Vagina (tissue), 2 donors: Measurements from ENCODE around the gene SPATA9. TPM values are rescaled to one million over a fixed set of nuclear protein-coding genes. Genes with fewer than 3 reads are reported as not detected.
"Not testable (repeated sequence)": the region's sequence is repeated elsewhere in the genome, so short reads cannot be mapped to it uniquely, and the experiment has no call there.

Experiments used
- DNase-seq, 2 donors: peaks; one replicate each; pipeline ENCODE4 v3.0.0-alpha.2; 2017; ENCODE audit errors: extremely low spot score in 2 of 2
- H3K27ac ChIP-seq: fragments of 200-600 bp; sonication (generic); one replicate; pipeline ENCODE4 v1.5.1; 2019
- H3K27me3 ChIP-seq: fragments of 200-600 bp; sonication (generic); one replicate; pipeline ENCODE4 v1.5.1; 2019
- H3K36me3 ChIP-seq, 2 donors: fragments of 200-600 bp; sonication (generic); one replicate each; pipeline ENCODE4 v1.5.1; 2017 to 2019
- H3K4me1 ChIP-seq: fragments of 200-600 bp; sonication (generic); one replicate; pipeline ENCODE4 v1.5.1; 2019
- H3K4me3 ChIP-seq, 2 donors: fragments of 200-600 bp; sonication (generic); 1 replicate in 1 of 2; 2 replicates in 1 of 2; pipeline ENCODE4 v1.5.1; 2016 to 2019
- H3K9me3 ChIP-seq: fragments of 200-600 bp; sonication (generic); one replicate; pipeline ENCODE4 v1.5.1; 2019
- POLR2A ChIP-seq, 2 donors: fragments of 450-650 bp; IDR thresholded peaks; one replicate each; pipeline ENCODE4 v1.6.1; 2017; ENCODE audit warnings: antibody characterized with exemption in 2 of 2, mild to moderate bottlenecking in 2 of 2, moderate library complexity in 2 of 2
- POLR2AphosphoS5 ChIP-seq, 2 donors: sonication (generic); formaldehyde crosslinking; IDR thresholded peaks; one replicate each; pipeline ENCODE4 v1.9.0; 2017; ENCODE audit warnings: antibody characterized with exemption in 2 of 2, mild to moderate bottlenecking in 2 of 2, low read depth in 1 of 2; ENCODE audit not compliant: insufficient read depth in 1 of 2
- intact Hi-C: fragments of 100-400 bp; cut with DNase I; formaldehyde crosslinking; loops from one replicate; pipeline ENCODE4 v1.15.1; 2023
- total RNA-seq: library from RNA; depleted of rRNA; stranded (reverse); fragments of >200 nt; gene quantifications from one replicate; pipeline ENCODE4 v1.2.3, GENCODE V29; 2016
- TF ChIP-seq, protein P1 (sequence below), 3 experiments: fragments of 450-650 bp in 2 of 3; fragments of 200-600 bp in 1 of 3; sonication (generic) in 1 of 3; IDR thresholded peaks; one replicate each; pipeline ENCODE4 v1.5.1; 2017 to 2019; ENCODE audit warnings: antibody characterized with exemption in 3 of 3, mild to moderate bottlenecking in 2 of 3, moderate library complexity in 2 of 3

SPATA9 gene
- total RNA-seq, 1 donor from 2014 or later, result not detected

DNA sequence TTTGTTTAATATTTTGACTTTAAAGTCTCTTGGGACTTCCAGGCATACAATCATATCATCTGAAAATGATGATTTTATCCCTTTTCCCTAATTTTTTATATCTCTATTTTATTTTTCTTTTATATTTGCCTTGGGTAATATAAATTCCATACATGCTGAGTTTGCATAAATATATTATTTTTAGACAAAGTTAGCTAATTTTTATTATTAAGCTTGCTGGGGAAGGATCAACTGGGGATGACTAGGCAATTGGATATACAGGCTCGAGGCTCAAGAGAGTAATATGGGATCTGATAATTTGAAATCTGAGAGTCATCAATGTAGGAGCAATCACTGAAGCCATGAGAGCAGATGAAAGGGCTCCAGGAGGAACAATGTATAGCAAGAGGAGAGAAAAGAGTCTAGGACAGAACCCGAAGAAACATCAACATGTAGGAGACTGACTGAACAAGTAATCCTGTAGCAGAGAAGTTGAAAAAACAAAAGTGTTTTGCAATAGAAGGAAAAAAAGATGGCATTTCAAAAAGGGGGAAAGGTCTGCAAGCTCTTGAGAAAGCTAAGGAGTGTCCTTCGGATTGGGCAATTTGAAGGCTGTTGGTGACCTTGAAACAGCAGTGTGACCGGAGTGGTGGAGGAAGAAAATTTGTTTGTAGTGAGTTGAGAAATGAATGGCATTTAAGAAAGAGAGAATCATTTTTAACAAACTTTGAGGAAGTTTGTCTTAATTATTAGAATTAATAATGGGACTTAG, 31.3 kb upstream of the SPATA9 start:
- Histone ChIP-seq H3K4me3 (no peak overlapping the region), H3K27me3 (no peaks in the 10 kb centered on the region), H3K4me1 (peaks cover 13% of the 10 kb centered on the region), H3K27ac (no peak overlapping the region), H3K36me3 (no peaks in the 10 kb centered on the region), H3K9me3 (no peaks in the 10 kb centered on the region)
- no peak for TF ChIP-seq POLR2AphosphoS5 (IDR thresholded peaks at IDR 0.05; ENCODE audit: insufficient read depth in 1 of 2, low read depth in 1 of 2)
- TF ChIP-seq, protein P1, sequence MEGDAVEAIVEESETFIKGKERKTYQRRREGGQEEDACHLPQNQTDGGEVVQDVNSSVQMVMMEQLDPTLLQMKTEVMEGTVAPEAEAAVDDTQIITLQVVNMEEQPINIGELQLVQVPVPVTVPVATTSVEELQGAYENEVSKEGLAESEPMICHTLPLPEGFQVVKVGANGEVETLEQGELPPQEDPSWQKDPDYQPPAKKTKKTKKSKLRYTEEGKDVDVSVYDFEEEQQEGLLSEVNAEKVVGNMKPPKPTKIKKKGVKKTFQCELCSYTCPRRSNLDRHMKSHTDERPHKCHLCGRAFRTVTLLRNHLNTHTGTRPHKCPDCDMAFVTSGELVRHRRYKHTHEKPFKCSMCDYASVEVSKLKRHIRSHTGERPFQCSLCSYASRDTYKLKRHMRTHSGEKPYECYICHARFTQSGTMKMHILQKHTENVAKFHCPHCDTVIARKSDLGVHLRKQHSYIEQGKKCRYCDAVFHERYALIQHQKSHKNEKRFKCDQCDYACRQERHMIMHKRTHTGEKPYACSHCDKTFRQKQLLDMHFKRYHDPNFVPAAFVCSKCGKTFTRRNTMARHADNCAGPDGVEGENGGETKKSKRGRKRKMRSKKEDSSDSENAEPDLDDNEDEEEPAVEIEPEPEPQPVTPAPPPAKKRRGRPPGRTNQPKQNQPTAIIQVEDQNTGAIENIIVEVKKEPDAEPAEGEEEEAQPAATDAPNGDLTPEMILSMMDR (IDR thresholded peaks at IDR 0.05), result no peak
- no peak for TF ChIP-seq POLR2A (IDR thresholded peaks at IDR 0.05)
- intact Hi-C loops, result no loop called here
- DNase-seq, result no peak

GRCh38 chr5:95713246-95713645, 30.5 kb upstream of the SPATA9 start:
- H3K36me3 ChIP-seq, H3K9me3 ChIP-seq, H3K27ac ChIP-seq, DNase-seq, intact Hi-C loops, H3K27me3 ChIP-seq, H3K4me3 ChIP-seq: not testable (repeated sequence)
- H3K4me1 ChIP-seq, result peaks cover 13% of the 10 kb centered on the region

- no peak overlapping the region for H3K27ac ChIP-seq
- intact Hi-C loops, result no loop called here
- TF ChIP-seq POLR2AphosphoS5 (IDR thresholded peaks at IDR 0.05; ENCODE audit: insufficient read depth in 1 of 2, low read depth in 1 of 2) (no peak), POLR2A (IDR thresholded peaks at IDR 0.05) (no peak)
- TF ChIP-seq, protein P1 (IDR thresholded peaks at IDR 0.05), result no peak
These were observed 29.7 kb upstream of the SPATA9 start for GRCh38 chr5:95712347-95712958.

GRCh38 chr5:95711501-95712346, 28.9 kb upstream of the SPATA9 start:
- no peak overlapping the region for H3K27ac ChIP-seq
- H3K4me1 ChIP-seq, result peaks cover 13% of the 10 kb centered on the region
- intact Hi-C loops, result no loop called here
- no peaks in the 10 kb centered on the region for H3K36me3 ChIP-seq
- TF ChIP-seq POLR2A (IDR thresholded peaks at IDR 0.05), result no peak
- TF ChIP-seq POLR2AphosphoS5 (IDR thresholded peaks at IDR 0.05; ENCODE audit: insufficient read depth in 1 of 2, low read depth in 1 of 2), result no peak
- TF ChIP-seq, protein P1 (IDR thresholded peaks at IDR 0.05), result no peak
- no peaks in the 10 kb centered on the region for H3K9me3 ChIP-seq
- H3K4me3 ChIP-seq, result no peak overlapping the region
- no peaks in the 10 kb centered on the region for H3K27me3 ChIP-seq
- no peak for DNase-seq

More at GRCh38 chr5:95712347-95712958, 29.7 kb upstream of the SPATA9 start:
- no peak for DNase-seq
- Histone ChIP-seq H3K4me3 (no peak overlapping the region), H3K36me3 (no peaks in the 10 kb centered on the region), H3K27me3 (no peaks in the 10 kb centered on the region), H3K9me3 (no peaks in the 10 kb centered on the region), H3K4me1 (peaks cover 13% of the 10 kb centered on the region)

- H3K36me3 ChIP-seq, intact Hi-C loops, DNase-seq, H3K9me3 ChIP-seq, H3K27ac ChIP-seq, H3K27me3 ChIP-seq: not testable (repeated sequence)
- H3K4me1 ChIP-seq, result peaks cover 13% of the 10 kb centered on the region
- H3K4me3 ChIP-seq, result peak overlapping the region; percentile 13 to 16
These were observed 28.1 kb upstream of the SPATA9 start for GRCh38 chr5:95710651-95711500.
